HCT116 (cell line): ENCODE measurements around the gene RPS29. TPM values are rescaled to one million over a fixed set of nuclear protein-coding genes. Genes with fewer than 3 reads are reported as not detected.

Source experiments
- ATAC-seq: fragments of 200-7000 bp; cut with Tn5 transposase; 2 replicates; pipeline ENCODE4 v1.9.1; 2020; ENCODE audit warnings: mild to moderate bottlenecking, moderate library complexity
- BruUV-seq: library from RNA; stranded (reverse); fragments of 400-500 nt; replicated peaks from 2 replicates; lab custom pipeline; 2021; lab: Mats Ljungman, UMichigan
- CTCF ChIA-PET: fragments of 300-600 bp; sonication (Branson Sonifier 250); formaldehyde crosslinking; loops from one replicate; lab custom pipeline; 2021; ENCODE audit warnings: antibody characterized with exemption; lab: Charles Lee
- POLR2A ChIA-PET: fragments of 300-600, 350-600 bp; sonication (Branson Sonifier 250); formaldehyde crosslinking; loops from one replicate; lab custom pipeline; 2021; ENCODE audit warnings: antibody characterized with exemption; lab: Charles Lee
- RAD21 ChIA-PET, 2 experiments: fragments of 300-600 bp; sonication (Branson Sonifier 250); formaldehyde crosslinking; loops; one replicate each; lab custom pipeline; 2023; ENCODE audit warnings: low total read pairs in 2 of 2; ENCODE audit not compliant: uncharacterized antibody in 2 of 2, unreplicated experiment in 2 of 2, low non-redundant PET in 1 of 2; lab: Charles Lee
- DNase-seq: peaks from one replicate; pipeline ENCODE4 v3.0.0-alpha.2; 2010; ENCODE audit warnings: low read depth, low spot score
- H2AFZ ChIP-seq: fragments of 200-600 bp; shearing (Covaris generic), sonication (generic); 2 replicates; pipeline ENCODE4 v1.6.1; 2017; ENCODE audit warnings: low read depth, mixed run types, mixed read lengths, antibody characterized with exemption, low read length; ENCODE audit not compliant: poor library complexity, severe bottlenecking
- H3K27ac ChIP-seq: 2 replicates; pipeline ENCODE4 v1.5.1; 2012; ENCODE audit warnings: low read depth, low read length
- H3K27me3 ChIP-seq: fragments of 200-600 bp; sonication (generic); 2 replicates; pipeline ENCODE4 v1.6.1; 2016; ENCODE audit warnings: mixed run types, low read length, mixed read lengths; ENCODE audit not compliant: insufficient read depth
- H3K36me3 ChIP-seq, 2 experiments: fragments of 200-500 bp in 1 of 2; fragments of 200-600 bp in 1 of 2; sonication (Bioruptor generic) in 1 of 2; sonication (generic) in 1 of 2; 2 replicates each; pipeline versions ENCODE4 v1.5.1 to v1.6.1; 2014 to 2016; ENCODE audit warnings: low read length in 2 of 2, inconsistent platforms in 1 of 2, mixed read lengths in 1 of 2, mixed run types in 1 of 2; ENCODE audit not compliant: insufficient read depth in 2 of 2, control insufficient read depth in 1 of 2
- H3K4me1 ChIP-seq, 2 experiments: fragments of 200-600 bp in 1 of 2; sonication (generic) in 1 of 2; 2 replicates each; pipeline versions ENCODE4 v1.5.1 to v1.6.1; 2012 to 2017; ENCODE audit warnings: low read length in 2 of 2, inconsistent platforms in 1 of 2, mild to moderate bottlenecking in 1 of 2, mixed read lengths in 1 of 2, mixed run types in 1 of 2, moderate library complexity in 1 of 2; ENCODE audit not compliant: insufficient read depth in 2 of 2, control insufficient read depth in 1 of 2
- H3K4me2 ChIP-seq: fragments of 200-600 bp; sonication (generic); 2 replicates; pipeline ENCODE4 v1.6.1; 2017; ENCODE audit warnings: mixed run types, low read length, mixed read lengths
- H3K4me3 ChIP-seq, 2 experiments: fragments of 200-600 bp in 1 of 2; sonication (generic) in 1 of 2; replicated peaks in 1 of 2; 2 replicates each; pipeline ENCODE4 v1.5.1; 2011 to 2016; ENCODE audit warnings: low read length in 2 of 2, control low read depth in 1 of 2, low read depth in 1 of 2, mild to moderate bottlenecking in 1 of 2, mixed read lengths in 1 of 2, mixed run types in 1 of 2
- H3K79me2 ChIP-seq: fragments of 200-600 bp; sonication (generic); 2 replicates; pipeline ENCODE4 v1.6.1; 2017; ENCODE audit warnings: mild to moderate bottlenecking, mixed run types, low read length, moderate library complexity, mixed read lengths; ENCODE audit not compliant: insufficient read depth
- H3K9ac ChIP-seq: fragments of 200-600 bp; sonication (generic); 2 replicates; pipeline ENCODE4 v1.6.1; 2016; ENCODE audit warnings: low read length, mixed read lengths
- H3K9me2 ChIP-seq: fragments of 200-600 bp; sonication (generic), shearing (Covaris generic); 2 replicates; pipeline ENCODE4 v1.6.1; 2017; ENCODE audit warnings: mixed run types, mild to moderate bottlenecking, moderate library complexity; ENCODE audit not compliant: insufficient read depth
- H3K9me3 ChIP-seq, 2 experiments: fragments of 200-500 bp in 1 of 2; fragments of 200-600 bp in 1 of 2; sonication (Bioruptor generic) in 1 of 2; sonication (generic) in 1 of 2; 2 replicates each; pipeline ENCODE4 v1.6.1; 2014 to 2017; ENCODE audit warnings: low read length in 2 of 2, mixed read lengths in 2 of 2, inconsistent platforms in 1 of 2, low read depth in 1 of 2, mild to moderate bottlenecking in 1 of 2, mixed run types in 1 of 2, moderate library complexity in 1 of 2; ENCODE audit not compliant: control insufficient read depth in 1 of 2, insufficient read depth in 1 of 2
- H4K20me1 ChIP-seq: fragments of 200-600 bp; sonication (generic), shearing (Covaris generic); 2 replicates; pipeline ENCODE4 v1.6.1; 2017; ENCODE audit warnings: mixed run types, mild to moderate bottlenecking, moderate library complexity; ENCODE audit not compliant: insufficient read depth
- JUND ChIP-seq: IDR thresholded peaks from 2 replicates; pipeline ENCODE4 v1.6.1; 2012
- MAX ChIP-seq: IDR thresholded peaks from 2 replicates; pipeline ENCODE4 v1.6.1; 2012
- REST ChIP-seq: IDR thresholded peaks from 2 replicates; pipeline ENCODE4 v1.6.1; 2012; ENCODE audit warnings: low read depth
- intact Hi-C: fragments of 100-400 bp; cut with micrococcal nuclease; formaldehyde crosslinking; loops from 2 replicates; pipeline ENCODE4 v1.10.0; 2022
- total RNA-seq: library from RNA; stranded (reverse); gene quantifications from one replicate; pipeline ENCODE4 v1.2.1, GENCODE V29; 2021; ENCODE audit not compliant: unreplicated experiment

Gene RPS29
- total RNA-seq, 1 experiment from 2014 or later = 1,825 TPM

DNA sequence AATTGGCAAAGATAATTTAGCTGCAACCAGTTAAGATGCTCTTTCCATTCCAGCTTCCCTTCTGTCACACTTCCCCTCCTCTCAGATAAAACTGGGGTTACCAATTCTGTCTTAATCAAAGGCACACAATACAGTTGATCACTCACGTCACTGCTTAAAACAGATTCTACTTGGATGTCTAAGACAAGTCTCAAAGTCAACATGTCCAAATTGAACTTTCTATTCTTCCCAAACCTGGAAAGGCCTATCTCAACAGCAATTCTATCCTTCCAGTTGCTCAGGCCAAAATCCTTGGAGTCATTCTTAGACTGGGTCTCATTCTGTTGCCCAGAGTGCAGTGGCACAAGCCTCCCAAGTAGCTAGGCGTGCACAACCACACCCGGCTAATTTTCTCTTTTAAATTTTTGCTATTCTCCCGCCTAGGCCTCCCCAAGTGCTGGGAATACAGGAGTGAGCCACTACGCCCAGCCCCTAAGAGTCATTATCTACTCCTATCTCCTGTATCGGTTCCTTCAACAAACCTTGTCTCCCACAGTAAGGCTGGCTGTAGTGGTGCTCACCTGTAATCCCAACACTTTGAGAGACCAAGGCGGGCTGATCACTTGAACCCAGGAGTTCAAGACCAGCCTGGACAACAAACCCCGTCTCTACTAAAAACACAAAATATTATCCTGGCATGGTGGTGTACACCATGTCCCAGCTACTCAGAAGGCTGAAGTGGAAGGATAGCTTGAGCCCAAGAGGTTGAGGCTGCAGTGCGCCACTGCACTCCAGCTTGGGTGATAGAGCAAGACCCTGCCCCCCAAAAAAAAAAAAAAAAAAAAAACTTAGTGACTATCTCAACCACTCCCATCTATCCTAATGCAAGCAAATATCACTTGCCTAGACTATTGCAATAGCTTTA, 4.7 kb downstream of the RPS29 start:
- ChIA-PET POLR2A (interaction anchor here (0.9 kb wide), 1 partner anchor 14 kb away, joined by 3 read pairs; no protein-coding TSS in a partner anchor), RAD21 (no interaction called here), CTCF (interaction anchor here (0.7 kb wide), 1 partner anchor 64 kb away, joined by 3 read pairs; no protein-coding TSS in a partner anchor)
- H3K9ac ChIP-seq = 0 out of 2 replicates have a peak overlapping the region, but pooled peaks have one; percentile 27
- H3K9me3 ChIP-seq = no peaks in the 10 kb centered on the region
- TF ChIP-seq MAX = no peak
- peak; percentile 16; the same call in 1 of the 2 replicates for TF ChIP-seq JUND
- TF ChIP-seq REST = no peak
- H3K4me1 ChIP-seq = peaks cover 8 to 46% of the 10 kb centered on the region in 2 experiments
- intact Hi-C loops = no loop called here
- H3K9me2 ChIP-seq = no peaks in the 10 kb centered on the region
- no peak for DNase-seq
- H3K4me2 ChIP-seq = 0 out of 2 replicates have a peak overlapping the region, but pooled peaks have one; percentile 3
- H3K4me3 ChIP-seq = no peak overlapping the region
- ATAC-seq = peak; percentile 7; the same call in 1 of the 2 replicates
- no TSS peak for BruUV-seq
- H4K20me1 ChIP-seq = peaks cover 29% of the 10 kb centered on the region; the same call in 1 of the 2 replicates
- peak overlapping the region; percentile 7; the same call in 1 of the 2 replicates for H3K27ac ChIP-seq
- H3K36me3 ChIP-seq = peaks cover 22 to 43% of the 10 kb centered on the region in 2 experiments; a peak in 3 of 4 replicates
- no peak overlapping the region for H2AFZ ChIP-seq
- peaks cover 87% of the 10 kb centered on the region for H3K79me2 ChIP-seq
- no peaks in the 10 kb centered on the region for H3K27me3 ChIP-seq
